ENCODE data around the gene PFKM. TPM values are rescaled to one million over a fixed set of nuclear protein-coding genes. Genes with fewer than 3 reads are reported as not detected.
A peak's percentile ranks its signal among the peaks of the same experiment; 100 is the strongest.

PFKM gene
- total and polyA plus RNA-seq, 2 of the 4 experiments (the other 2 are of a cell fraction), result 56.7 to 82.6 TPM

GRCh38 chr12:48080821-48081220 lies 38.3 kb upstream of the PFKM start:
- TF ChIP-seq NFE2L2 (IDR thresholded peaks at IDR 0.05; ENCODE audit: low read depth, low read length) (no peak), FOS (IDR thresholded peaks at IDR 0.05; ENCODE audit: low read depth, low read length) (no peak), POLR2A (IDR thresholded peaks at IDR 0.05; ENCODE audit: low read depth, low read length) (no peak), USF2 (IDR thresholded peaks at IDR 0.05; ENCODE audit: low read depth, low read length) (no peak), RAD21 (IDR thresholded peaks at IDR 0.05; ENCODE audit: low read length) (no peak), CHD1 (IDR thresholded peaks at IDR 0.05; ENCODE audit: low read depth, low read length) (no peak), BHLHE40 (IDR thresholded peaks at IDR 0.05; ENCODE audit: low read depth, low read length) (no peak), RCOR1 (IDR thresholded peaks at IDR 0.05; ENCODE audit: insufficient replicate concordance, low read length) (no peak), MXI1 (IDR thresholded peaks at IDR 0.05; ENCODE audit: borderline replicate concordance, low read depth, low read length) (no peak), SMC3 (IDR thresholded peaks at IDR 0.05; ENCODE audit: low read depth, low read length) (no peak), CTCF (conservative IDR thresholded peaks at IDR 0.05; ENCODE audit: low read depth, low read length) (no peak), RFX5 (IDR thresholded peaks at IDR 0.05; ENCODE audit: low read depth, low read length) (no peak), CEBPB (IDR thresholded peaks at IDR 0.05; ENCODE audit: low read depth, low read length) (no peak), MAZ (IDR thresholded peaks at IDR 0.05; ENCODE audit: borderline replicate concordance, low read depth, low read length) (no peak), MAFK (IDR thresholded peaks at IDR 0.05; ENCODE audit: low read depth, low read length) (no peak)
- TF ChIP-seq, protein P1, sequence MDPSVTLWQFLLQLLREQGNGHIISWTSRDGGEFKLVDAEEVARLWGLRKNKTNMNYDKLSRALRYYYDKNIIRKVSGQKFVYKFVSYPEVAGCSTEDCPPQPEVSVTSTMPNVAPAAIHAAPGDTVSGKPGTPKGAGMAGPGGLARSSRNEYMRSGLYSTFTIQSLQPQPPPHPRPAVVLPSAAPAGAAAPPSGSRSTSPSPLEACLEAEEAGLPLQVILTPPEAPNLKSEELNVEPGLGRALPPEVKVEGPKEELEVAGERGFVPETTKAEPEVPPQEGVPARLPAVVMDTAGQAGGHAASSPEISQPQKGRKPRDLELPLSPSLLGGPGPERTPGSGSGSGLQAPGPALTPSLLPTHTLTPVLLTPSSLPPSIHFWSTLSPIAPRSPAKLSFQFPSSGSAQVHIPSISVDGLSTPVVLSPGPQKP (IDR thresholded peaks at IDR 0.05; ENCODE audit: borderline replicate concordance, low read depth, low read length), result no peak

More at GRCh38 chr12:48080821-48081220, 38.3 kb upstream of the PFKM start:
- Histone ChIP-seq H4K5ac (ENCODE audit: low read depth, low read length) (no peak overlapping the region), H3K4me2 (ENCODE audit: low read depth, low read length) (no peak overlapping the region), H3K9ac (ENCODE audit: low read depth, low read length) (no peak overlapping the region), H4K20me1 (ENCODE audit: insufficient read depth, low read length) (no peaks in the 10 kb centered on the region), H4K8ac (ENCODE audit: low read depth in 2 of 2, low read length in 2 of 2) (no peak overlapping the region), H3K23ac (ENCODE audit: low read depth, low read length) (no peak overlapping the region; the same call in 1 of the 2 replicates), H4K91ac (ENCODE audit: insufficient read depth, low read depth, low read length) (no peak overlapping the region), H3K36me3 (ENCODE audit: control insufficient read depth, insufficient read depth, low read length) (peaks cover 11% of the 10 kb centered on the region), H3K4ac (ENCODE audit: low read depth, low read length) (no peak overlapping the region), H3K4me1 (ENCODE audit: control insufficient read depth, insufficient read depth, low read length) (no peaks in the 10 kb centered on the region), H3K18ac (ENCODE audit: low read depth, low read length) (no peak overlapping the region), H2BK120ac (ENCODE audit: low read depth, low read length) (no peak overlapping the region), H3K14ac (replicated peaks; ENCODE audit: low read depth, low read length) (no peak overlapping the region), H3K9me1 (ENCODE audit: insufficient read depth, low read length) (no peaks in the 10 kb centered on the region), H2BK15ac (ENCODE audit: low read depth, low read length) (0 out of 3 replicates have a peak overlapping the region, but pooled peaks have one; percentile 22), H2AK9ac (replicated peaks; ENCODE audit: low read depth, low read length, poor library complexity) (no peak overlapping the region), H3K4me3 (ENCODE audit: insufficient read depth, low read depth, low read length) (no peak overlapping the region), H2AK5ac (ENCODE audit: low read depth, low read length) (no peak overlapping the region), H3K79me1 (ENCODE audit: low read depth in 1 of 2, low read length in 2 of 2) (no peaks in the 10 kb centered on the region; a peak in 1 of 4 replicates), H2BK20ac (ENCODE audit: low read depth, low read length) (no peak overlapping the region), H3K27me3 (ENCODE audit: control insufficient read depth, insufficient read depth, low read length) (no peaks in the 10 kb centered on the region), H3K56ac (ENCODE audit: extremely low read depth, insufficient read depth, low read length) (no peak overlapping the region), H2BK5ac (ENCODE audit: low read depth, low read length, poor library complexity, severe bottlenecking) (no peak overlapping the region), H3K9me3 (ENCODE audit: control insufficient read depth, insufficient read depth, low read length) (no peaks in the 10 kb centered on the region), H3K27ac (ENCODE audit: insufficient read depth, low read length) (no peak overlapping the region), H2AFZ (replicated peaks; ENCODE audit: low read length, poor library complexity) (no peak overlapping the region)
- ATAC-seq (ENCODE audit: low read depth) (no peak), DNase-seq (no peak)
- CTCF ChIA-PET, result no interaction called here
- dilution Hi-C loops (cut with HindIII; ENCODE audit: low sequenced_read_pairs, unreplicated experiment), result no loop called here
- BruUV-seq (replicated peaks), result no TSS peak
- WGBS, 2 experiments (ENCODE audit: extremely low coverage in 2 of 2, insufficient read length in 1 of 2), result no CpG with 5 or more reads among the region's 3 CpGs
- intact Hi-C loops (cut with micrococcal nuclease), result loop anchor here (10.0 kb wide), 1 partner anchor 534 kb away; no protein-coding TSS in a partner anchor
- in situ Hi-C loops (cut with MboI; ENCODE audit: low sequenced_read_pairs), result no loop called here
- POLR2A ChIA-PET (ENCODE audit: unreplicated experiment), result no interaction called here
